Ovary (tissue), 9 donors: ENCODE measurements around the gene CNN1. TPM values are rescaled to one million over a fixed set of nuclear protein-coding genes. Genes with fewer than 3 reads are reported as not detected.

Source experiments
- DNase-seq, 5 donors: peaks; one replicate each; pipeline ENCODE4 v3.0.0-alpha.2; 2019 to 2020
- H3K27ac ChIP-seq, 2 donors: fragments of 200-600 bp; one replicate each; pipeline versions ENCODE4 v1.5.1 to v1.8.0; 2019 to 2022
- H3K27me3 ChIP-seq: fragments of 200-600 bp; one replicate; pipeline ENCODE4 v1.8.0; 2022
- H3K36me3 ChIP-seq: fragments of 200-600 bp; sonication (generic); one replicate; pipeline ENCODE4 v1.5.1; 2019
- H3K4me1 ChIP-seq: one replicate; pipeline ENCODE4 v1.8.1; 2013; ENCODE audit warnings: mild to moderate bottlenecking, moderate library complexity; ENCODE audit not compliant: insufficient read depth
- H3K4me3 ChIP-seq: fragments of 200-600 bp; sonication (generic); one replicate; pipeline ENCODE4 v1.5.1; 2017
- H3K9me3 ChIP-seq, 2 donors: fragments of 200-600 bp in 1 of 2; sonication (generic) in 1 of 2; one replicate each; pipeline versions ENCODE4 v1.5.1 to v1.8.1; 2013 to 2019; ENCODE audit warnings: mild to moderate bottlenecking in 1 of 2, moderate library complexity in 1 of 2
- EP300 ChIP-seq: sonication (generic); formaldehyde crosslinking; IDR thresholded peaks from one replicate; pipeline ENCODE4 v1.6.1; 2017; ENCODE audit warnings: antibody characterized with exemption
- POLR2A ChIP-seq: fragments of 450-650 bp; IDR thresholded peaks from one replicate; pipeline ENCODE4 v1.6.1; 2017; ENCODE audit warnings: antibody characterized with exemption, mild to moderate bottlenecking, moderate library complexity
- WGBS, 3 donors: extraction: QIAGEN DNeasy Blood & Tissue Kit in 1 of 3; methylation state at CpG; one replicate each; pipeline versions ENCODE4 v1.1.5 to v1.1.7; 2013 to 2017; 5-methylcytosine and 5-hydroxymethylcytosine counted together
- intact Hi-C, 4 donors: fragments of 100-400 bp; cut with DNase I; formaldehyde crosslinking; loops; one replicate each; pipeline versions ENCODE4 v1.11.0 to v1.15.1; 2022 to 2023
- polyA plus RNA-seq, 2 donors: library from polyadenylated mRNA; stranded (reverse); fragments of 200-250 nt in 1 of 2; fragments of 350-450 nt in 1 of 2; fragmentation: Illumina TruSeq in 1 of 2; extraction: RNeasy Lipid Tissue Mini Kit (QIAGEN cat#74804) in 1 of 2; gene quantifications; one replicate each; pipeline ENCODE4 v1.2.3, GENCODE V29; 2013 to 2014
- total RNA-seq, 7 donors: library from RNA; depleted of rRNA in 2 of 7; stranded (reverse); fragments of >200 nt in 2 of 7; fragmentation: NEBNext Ultra II Directional in 3 of 7; extraction: Animal tissue kit (Norgen Biotek cat#: 25700) in 3 of 7; gene quantifications; one replicate each; pipeline versions ENCODE4 v1.1.0 to v1.2.4, GENCODE V29; 2016 to 2023
- TF ChIP-seq, protein P1 (sequence below), 3 donors: fragments of 450-650 bp in 2 of 3; fragments of 200-600 bp in 1 of 3; IDR thresholded peaks; one replicate each; pipeline versions ENCODE4 v1.5.1 to v1.8.0; 2016 to 2022; ENCODE audit warnings: antibody characterized with exemption in 3 of 3, mild to moderate bottlenecking in 1 of 3
- donor health status: DM: no; HTN: no; CAD: no; lungs with moderate emphysema.
- donor health status: DM: no; HTN: no; CAD: no.
- donor health status: Bipolar disorder and iron deficiency.
- donor health status: DM: yes; HTN: yes; CAD: no.
- donor health status: DM: no; HTN: no; CAD: no.
- donor health status: DM: yes; HTN: yes; CAD: no.

Gene CNN1
- total and polyA plus RNA-seq, 9 donors = 13.9 to 725 (median 59.6) TPM

GRCh38 chr19:11507370-11508078 is 31.1 kb upstream of the CNN1 start:
- WGBS, 3 donors = 80 to 83% (median 83%) methylated on average over 17 to 18 of the region's 18 CpGs
- no peak for DNase-seq
- Histone ChIP-seq H3K27ac (no peak overlapping the region), H3K4me1 (peaks cover 3% of the 10 kb centered on the region), H3K4me3 (no peak overlapping the region), H3K36me3 (no peaks in the 10 kb centered on the region), H3K27me3 (no peaks in the 10 kb centered on the region), H3K9me3 (no peaks in the 10 kb centered on the region)
- TF ChIP-seq POLR2A = no peak
- TF ChIP-seq, protein P1, sequence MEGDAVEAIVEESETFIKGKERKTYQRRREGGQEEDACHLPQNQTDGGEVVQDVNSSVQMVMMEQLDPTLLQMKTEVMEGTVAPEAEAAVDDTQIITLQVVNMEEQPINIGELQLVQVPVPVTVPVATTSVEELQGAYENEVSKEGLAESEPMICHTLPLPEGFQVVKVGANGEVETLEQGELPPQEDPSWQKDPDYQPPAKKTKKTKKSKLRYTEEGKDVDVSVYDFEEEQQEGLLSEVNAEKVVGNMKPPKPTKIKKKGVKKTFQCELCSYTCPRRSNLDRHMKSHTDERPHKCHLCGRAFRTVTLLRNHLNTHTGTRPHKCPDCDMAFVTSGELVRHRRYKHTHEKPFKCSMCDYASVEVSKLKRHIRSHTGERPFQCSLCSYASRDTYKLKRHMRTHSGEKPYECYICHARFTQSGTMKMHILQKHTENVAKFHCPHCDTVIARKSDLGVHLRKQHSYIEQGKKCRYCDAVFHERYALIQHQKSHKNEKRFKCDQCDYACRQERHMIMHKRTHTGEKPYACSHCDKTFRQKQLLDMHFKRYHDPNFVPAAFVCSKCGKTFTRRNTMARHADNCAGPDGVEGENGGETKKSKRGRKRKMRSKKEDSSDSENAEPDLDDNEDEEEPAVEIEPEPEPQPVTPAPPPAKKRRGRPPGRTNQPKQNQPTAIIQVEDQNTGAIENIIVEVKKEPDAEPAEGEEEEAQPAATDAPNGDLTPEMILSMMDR (IDR thresholded peaks at IDR 0.05) = no peak
- TF ChIP-seq EP300 = no peak
- intact Hi-C loops = no loop called here

- Histone ChIP-seq H3K4me3 (no peak overlapping the region), H3K27me3 (no peaks in the 10 kb centered on the region), H3K9me3 (no peaks in the 10 kb centered on the region), H3K36me3 (no peaks in the 10 kb centered on the region), H3K27ac (no peak overlapping the region), H3K4me1 (peaks cover 3% of the 10 kb centered on the region)
- intact Hi-C loops = no loop called here
- WGBS, 3 donors = 92 to 95% (median 94%) methylated on average over 8 of the region's 8 CpGs
- TF ChIP-seq POLR2A = no peak
- TF ChIP-seq, protein P1 (IDR thresholded peaks at IDR 0.05) = no peak
- no peak for TF ChIP-seq EP300
- DNase-seq = no peak
Observed at GRCh38 chr19:11510444-11510843, 28.2 kb upstream of the CNN1 start.

DNA sequence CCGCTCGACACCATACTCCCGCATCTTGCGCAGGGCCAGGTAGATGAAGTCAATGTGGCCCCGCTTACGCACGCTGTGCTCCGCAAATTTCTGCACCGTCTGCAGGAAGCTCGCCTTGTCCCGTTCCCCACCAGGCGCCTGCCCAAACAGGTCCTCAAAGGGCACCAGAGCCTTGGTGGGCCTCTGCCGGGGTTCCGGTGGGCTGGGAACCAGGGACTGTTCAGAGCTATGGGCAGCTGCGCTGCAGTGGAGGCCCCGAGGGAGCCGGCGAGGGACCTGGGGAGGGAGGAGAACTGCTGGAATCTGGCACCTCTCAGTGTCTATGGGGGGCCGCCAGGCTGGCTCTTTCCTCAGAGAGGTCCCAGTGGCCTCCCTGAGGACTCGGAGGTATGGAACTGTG is 24.7 kb upstream of the CNN1 start:
- Histone ChIP-seq H3K27me3 (no peaks in the 10 kb centered on the region), H3K4me1 (no peaks in the 10 kb centered on the region), H3K9me3 (no peaks in the 10 kb centered on the region), H3K27ac (no peak overlapping the region), H3K4me3 (no peak overlapping the region), H3K36me3 (no peaks in the 10 kb centered on the region)
- TF ChIP-seq EP300 = no peak
- 92 to 94% (median 93%) methylated on average over 18 to 20 of the region's 20 CpGs for WGBS, 3 donors
- intact Hi-C loops = no loop called here
- DNase-seq = no peak

DNA sequence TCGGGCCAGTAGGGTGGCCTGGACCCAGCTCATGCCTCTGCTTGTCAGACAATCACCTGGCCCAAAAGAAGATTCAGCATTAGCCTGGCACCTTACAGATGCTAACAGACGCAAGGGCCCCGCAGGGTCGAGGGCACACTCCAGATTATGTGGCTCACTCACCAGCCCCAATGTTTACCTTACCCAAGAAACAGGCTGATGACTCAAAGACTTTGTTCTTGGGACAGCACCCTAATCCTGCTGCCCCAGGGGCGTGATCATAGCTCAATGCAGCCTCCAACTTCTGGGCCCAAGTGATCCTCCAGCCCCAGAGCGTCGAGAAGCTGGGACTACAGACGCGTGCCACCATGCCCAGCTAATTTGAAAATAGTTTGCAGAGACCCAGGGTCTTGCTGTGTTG is 19.5 kb upstream of the CNN1 start:
- H3K36me3 ChIP-seq = no peaks in the 10 kb centered on the region
- intact Hi-C loops = no loop called here

More for the DNA sequence above, 19.5 kb upstream of the CNN1 start:
- TF ChIP-seq, protein P1 (IDR thresholded peaks at IDR 0.05) = no peak
- TF ChIP-seq POLR2A (no peak), EP300 (no peak)
- Histone ChIP-seq H3K27me3 (no peaks in the 10 kb centered on the region), H3K9me3 (no peaks in the 10 kb centered on the region), H3K27ac (no peak overlapping the region), H3K4me3 (no peak overlapping the region), H3K4me1 (no peaks in the 10 kb centered on the region)
- DNase-seq = no peak
- 89 to 97% (median 91%) methylated on average over 9 of the region's 9 CpGs for WGBS, 3 donors
